K562 (cell line): ENCODE measurements around the gene KRT35.

Source experiments
- CTCF ChIP-seq, 3 experiments: IDR thresholded peaks in 2 of 3; conservative IDR thresholded peaks in 1 of 3; 2 replicates each; pipeline ENCODE4 v1.5.1; 2011 to 2012; ENCODE audit warnings: low read length in 3 of 3, mild to moderate bottlenecking in 3 of 3, control low read depth in 2 of 3, improper control_type of control experiment in 1 of 3, inconsistent platforms in 1 of 3, low read depth in 1 of 3, mixed read lengths in 1 of 3, moderate library complexity in 1 of 3; ENCODE audit not compliant: insufficient read depth in 2 of 3
- CXXC5 ChIP-seq: fragments of 250-450 bp; sonication (Bioruptor Pico); IDR thresholded peaks from 2 replicates; pipeline ENCODE4 v1.8.0; 2022; ENCODE audit warnings: inconsistent platforms, mild to moderate bottlenecking, moderate library complexity
- E2F4 ChIP-seq: sonication (generic); formaldehyde crosslinking; IDR thresholded peaks from 2 replicates; pipeline ENCODE4 v1.8.0; 2022; ENCODE audit warnings: mild to moderate bottlenecking, low read depth, missing genetic modification reagents
- PHF21A ChIP-seq: fragments of 450-650 bp; IDR thresholded peaks from 2 replicates; pipeline ENCODE4 v1.6.1; 2017; ENCODE audit warnings: low read depth, borderline replicate concordance
- RAD21 ChIP-seq, 2 experiments: fragments of 250-450 bp in 1 of 2; fragments of 450-650 bp in 1 of 2; sonication (Bioruptor Pico) in 1 of 2; formaldehyde crosslinking in 1 of 2; IDR thresholded peaks in 1 of 2; conservative IDR thresholded peaks in 1 of 2; 2 replicates each; pipeline versions ENCODE4 v1.4.0 to v1.8.0; 2020 to 2022; ENCODE audit warnings: mild to moderate bottlenecking in 2 of 2, moderate library complexity in 1 of 2
- SOX6 ChIP-seq: fragments of 450-650 bp; IDR thresholded peaks from 2 replicates; pipeline ENCODE4 v1.6.1; 2014; ENCODE audit warnings: mild to moderate bottlenecking
- SREBF2 ChIP-seq: sonication (generic); formaldehyde crosslinking; IDR thresholded peaks from 2 replicates; pipeline ENCODE4 v1.4.0; 2020; ENCODE audit warnings: mild to moderate bottlenecking, missing genetic modification reagents
- STAT6 ChIP-seq: sonication (generic); formaldehyde crosslinking; IDR thresholded peaks from 2 replicates; pipeline ENCODE4 v1.8.1; 2023; ENCODE audit warnings: mild to moderate bottlenecking, missing genetic modification reagents
- ZBTB7A ChIP-seq: IDR thresholded peaks from 2 replicates; pipeline ENCODE4 v1.6.1; 2011; ENCODE audit warnings: low read depth, mild to moderate bottlenecking, low read length, moderate library complexity, borderline replicate concordance; ENCODE audit not compliant: control insufficient read depth
- ZNF277 ChIP-seq: fragments of 250-450 bp; sonication (Bioruptor Pico); IDR thresholded peaks from 2 replicates; pipeline ENCODE4 v1.8.0; 2022; ENCODE audit warnings: inconsistent platforms, mild to moderate bottlenecking, moderate library complexity, borderline replicate concordance

GRCh38 chr17:41520821-41521521 lies 40.0 kb upstream of the KRT35 start:
- TF ChIP-seq E2F4 (CRISPR knock-in tag), result no peak
- TF ChIP-seq CXXC5 (CRISPR knock-in tag), result no peak
- TF ChIP-seq SREBF2 (CRISPR knock-in tag), result no peak
- no peak for TF ChIP-seq CTCF (IDR thresholded peaks at IDR 0.05 in 2 of 3, conservative IDR thresholded peaks at IDR 0.05 in 1 of 3; ENCODE audit: insufficient read depth in 2 of 3, low read depth in 1 of 3, low read length in 3 of 3)
- TF ChIP-seq ZBTB7A, result peak; percentile 93
- no peak for TF ChIP-seq RAD21 (CRISPR knock-in tag; conservative IDR thresholded peaks at IDR 0.05 in 1 of 2, IDR thresholded peaks at IDR 0.05 in 1 of 2)
- TF ChIP-seq PHF21A, result no peak
- TF ChIP-seq STAT6, result no peak
- TF ChIP-seq ZNF277 (CRISPR knock-in tag), result no peak
- TF ChIP-seq SOX6, result no peak
